ENCODE measurements around the gene LINGO4. TPM values are rescaled to one million over a fixed set of nuclear protein-coding genes. Genes with fewer than 3 reads are reported as not detected.
"Not testable (repeated sequence)": the region's sequence is repeated elsewhere in the genome, so short reads cannot be mapped to it uniquely, and the experiment has no call there.

LINGO4 gene
- total RNA-seq, 1 donor from 2014 or later = not detected

GRCh38 chr1:151782741-151783140 is 22.5 kb downstream of the LINGO4 start:
- no peak for DNase-seq (ENCODE audit: low read depth)

- not testable (repeated sequence) for DNase-seq (ENCODE audit: low read depth)
Observed at GRCh38 chr1:151782026-151782425, 23.2 kb downstream of the LINGO4 start.

GRCh38 chr1:151780736-151781135 is 24.5 kb downstream of the LINGO4 start:
- DNase-seq (ENCODE audit: low read depth) = not testable (repeated sequence)

- no peak for DNase-seq (ENCODE audit: low read depth)
Observed at GRCh38 chr1:151779852-151780251, 25.4 kb downstream of the LINGO4 start.

GRCh38 chr1:151777317-151777716 is 27.9 kb downstream of the LINGO4 start:
- DNase-seq (ENCODE audit: low read depth) = no peak

- no peak for DNase-seq (ENCODE audit: low read depth)
Observed at GRCh38 chr1:151776665-151777062, 28.6 kb downstream of the LINGO4 start.

- DNase-seq (ENCODE audit: low read depth) = peak; percentile 36
Observed at GRCh38 chr1:151775894-151776664, 29.1 kb downstream of the LINGO4 start.

- DNase-seq (ENCODE audit: low read depth) = no peak
Observed at GRCh38 chr1:151774256-151774922, 30.8 kb downstream of the LINGO4 start.

- DNase-seq (ENCODE audit: low read depth) = no peak
Observed at GRCh38 chr1:151773702-151774101, 31.5 kb downstream of the LINGO4 start.

GRCh38 chr1:151769270-151769669 is 35.9 kb downstream of the LINGO4 start:
- DNase-seq (ENCODE audit: low read depth) = not testable (repeated sequence)

GRCh38 chr1:151768351-151769066 is 36.7 kb downstream of the LINGO4 start:
- not testable (repeated sequence) for DNase-seq (ENCODE audit: low read depth)

- DNase-seq (ENCODE audit: low read depth) = no peak
Observed at GRCh38 chr1:151763990-151764389, 41.2 kb downstream of the LINGO4 start.

GRCh38 chr1:151762941-151763921 is 42.0 kb downstream of the LINGO4 start, which contains the start of gene MRPL9:
MRPL9 (minus strand) TSS chr1:151763496; CDS start chr1:151763479, 17 bp downstream.
- DNase-seq (ENCODE audit: low read depth) = peak; percentile 93

- no peak for DNase-seq (ENCODE audit: low read depth)
Observed at GRCh38 chr1:151760597-151761385, 44.4 kb downstream of the LINGO4 start.

- no peak for DNase-seq (ENCODE audit: low read depth)
Observed at GRCh38 chr1:151759241-151759640, 46.0 kb downstream of the LINGO4 start.

GRCh38 chr1:151756291-151756690 is 48.9 kb downstream of the LINGO4 start:
- DNase-seq (ENCODE audit: low read depth) = no peak
